HG02678 (cell line): ENCODE data around the gene STX17.
"Not testable (repeated sequence)": the region's sequence is repeated elsewhere in the genome, so short reads cannot be mapped to it uniquely, and the experiment has no call there.

Experiments
- ATAC-seq: cut with Tn5 transposase; IDR thresholded peaks from one replicate; pipeline ENCODE4 v1.9.1; 2021; ENCODE audit warnings: mild to moderate bottlenecking, moderate library complexity; ENCODE audit not compliant: unreplicated experiment

STX17 gene

GRCh38 chr9:99966716-99967115 lies 60.3 kb downstream of the STX17 start:
- ATAC-seq = no peak

GRCh38 chr9:99967457-99967856 lies 61.0 kb downstream of the STX17 start:
- no peak for ATAC-seq

- no peak for ATAC-seq
Observed at GRCh38 chr9:99970481-99970880, 64.0 kb downstream of the STX17 start.

- no peak for ATAC-seq
Observed at GRCh38 chr9:99971410-99971809, 65.0 kb downstream of the STX17 start.

- ATAC-seq = no peak
Observed at GRCh38 chr9:99973455-99973854, 67.0 kb downstream of the STX17 start.

- no peak for ATAC-seq
Observed at GRCh38 chr9:99977033-99977792, 70.8 kb downstream of the STX17 start.

- ATAC-seq = no peak
Observed at GRCh38 chr9:99978221-99978620, 71.8 kb downstream of the STX17 start.

- ATAC-seq = no peak
Observed at GRCh38 chr9:99980598-99980997, 74.1 kb downstream of the STX17 start.

- no peak for ATAC-seq
Observed at GRCh38 chr9:99986642-99987041, 80.2 kb downstream of the STX17 start.

GRCh38 chr9:99990508-99990907 lies 84.1 kb downstream of the STX17 start:
- not testable (repeated sequence) for ATAC-seq

- no peak for ATAC-seq
Observed at GRCh38 chr9:99998266-99998665, 91.8 kb downstream of the STX17 start.

GRCh38 chr9:99998866-99999265 lies 92.4 kb downstream of the STX17 start:
- no peak for ATAC-seq

- no peak for ATAC-seq
Observed at GRCh38 chr9:99999797-100000196, 93.3 kb downstream of the STX17 start.

- no peak for ATAC-seq
Observed at GRCh38 chr9:100011062-100011681, 104.7 kb downstream of the STX17 start.

GRCh38 chr9:100012279-100012678 lies 105.8 kb downstream of the STX17 start:
- no peak for ATAC-seq

GRCh38 chr9:100013573-100013972 lies 107.1 kb downstream of the STX17 start:
- no peak for ATAC-seq

GRCh38 chr9:100014846-100015245 lies 108.4 kb downstream of the STX17 start:
- no peak for ATAC-seq

GRCh38 chr9:100019541-100019940 lies 113.1 kb downstream of the STX17 start:
- ATAC-seq = no peak
